Cardiac atrium fibroblast (primary cell): ENCODE results near the gene INSL6. TPM values are rescaled to one million over a fixed set of nuclear protein-coding genes. Genes with fewer than 3 reads are reported as not detected.

Source experiments
- total RNA-seq: library from RNA; depleted of rRNA; stranded (reverse); fragments of >200 nt; gene quantifications from 2 replicates; pipeline ENCODE4 v1.2.3, GENCODE V29; 2015

Gene INSL6, protein sequence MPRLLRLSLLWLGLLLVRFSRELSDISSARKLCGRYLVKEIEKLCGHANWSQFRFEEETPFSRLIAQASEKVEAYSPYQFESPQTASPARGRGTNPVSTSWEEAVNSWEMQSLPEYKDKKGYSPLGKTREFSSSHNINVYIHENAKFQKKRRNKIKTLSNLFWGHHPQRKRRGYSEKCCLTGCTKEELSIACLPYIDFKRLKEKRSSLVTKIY
- not detected in 2 replicates for total RNA-seq

DNA sequence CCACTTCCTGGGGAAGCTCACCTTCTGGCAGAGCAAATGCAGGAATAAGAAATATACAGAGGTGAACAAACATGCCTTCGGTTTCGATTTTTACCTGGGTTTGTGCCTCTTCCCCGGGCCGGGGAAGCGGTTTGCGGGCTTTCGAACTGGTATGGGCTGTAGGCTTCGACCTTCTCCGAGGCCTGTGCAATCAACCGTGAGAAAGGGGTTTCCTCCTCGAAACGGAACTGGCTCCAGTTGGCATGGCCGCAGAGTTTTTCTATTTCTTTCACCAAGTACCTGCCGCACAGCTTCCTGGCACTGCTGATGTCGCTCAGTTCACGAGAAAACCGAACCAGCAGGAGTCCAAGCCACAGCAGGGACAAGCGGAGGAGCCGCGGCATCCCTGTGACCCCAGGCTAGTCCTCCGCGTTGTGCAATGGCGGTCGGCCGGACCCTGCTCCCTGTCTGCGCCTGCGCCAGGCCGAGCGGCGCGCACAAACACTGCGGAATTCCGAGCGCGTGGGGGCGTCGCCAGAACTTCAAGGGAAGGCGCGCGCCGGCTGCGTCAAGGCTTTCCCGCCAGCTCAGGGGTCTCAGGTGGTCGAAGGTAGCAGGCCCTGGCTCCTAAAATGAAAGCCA lies at the start of gene INSL6:
INSL6 (minus strand) TSS at position 420 of the 621 bp plus-strand sequence; CDS start at position 383, 37 bp downstream.

DNA sequence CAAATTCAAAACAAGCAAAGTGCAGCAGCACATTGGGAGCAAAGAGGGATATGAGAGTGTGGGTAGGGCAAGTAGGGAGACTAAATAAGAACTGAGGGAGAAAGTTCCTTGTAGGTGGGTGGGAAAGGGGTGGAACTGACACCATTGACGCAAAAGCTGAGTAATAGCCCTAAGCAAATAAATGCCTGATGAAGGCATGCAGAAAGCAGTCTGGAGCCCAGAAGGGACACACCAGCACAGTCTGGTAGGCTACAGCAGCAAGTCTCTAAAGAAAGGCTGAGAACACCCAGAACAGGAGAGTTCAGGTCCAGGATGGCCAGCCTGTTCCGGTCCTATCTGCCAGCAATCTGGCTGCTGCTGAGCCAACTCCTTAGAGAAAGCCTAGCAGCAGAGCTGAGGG lies 45.8 kb upstream of the INSL6 start, which contains the start of gene INSL4:
INSL4 (plus strand) TSS at position 208 of the 400 bp plus-strand sequence; CDS start at position 313, 105 bp downstream.

Other genes with a start within 250 kb of the INSL6 start
- gene JAK2, start 200.4 kb downstream of the INSL6 start, total RNA-seq, result 4.7 and 10.9 TPM in 2 replicates
- gene INSL4, start 45.8 kb upstream of the INSL6 start, total RNA-seq, result not detected in 2 replicates
- gene RLN2, start 119.1 kb upstream of the INSL6 start, total RNA-seq, result not detected in 2 replicates
- gene RLN1, start 154.2 kb upstream of the INSL6 start, total RNA-seq, result not detected in 2 replicates